ENCODE results near the gene BRD4. TPM values are rescaled to one million over a fixed set of nuclear protein-coding genes. Genes with fewer than 3 reads are reported as not detected.

Gene BRD4
- total RNA-seq: 104 TPM
- long read RNA-seq, transcript BRD4-206 (2 exons, 408 nt): major isoform, 5 of 153 reads
- long read RNA-seq, partial matches to known transcripts: 115 of 153 reads
- long read RNA-seq, other reads (novel, unspliced or antisense): 29 of 153 reads

DNA sequence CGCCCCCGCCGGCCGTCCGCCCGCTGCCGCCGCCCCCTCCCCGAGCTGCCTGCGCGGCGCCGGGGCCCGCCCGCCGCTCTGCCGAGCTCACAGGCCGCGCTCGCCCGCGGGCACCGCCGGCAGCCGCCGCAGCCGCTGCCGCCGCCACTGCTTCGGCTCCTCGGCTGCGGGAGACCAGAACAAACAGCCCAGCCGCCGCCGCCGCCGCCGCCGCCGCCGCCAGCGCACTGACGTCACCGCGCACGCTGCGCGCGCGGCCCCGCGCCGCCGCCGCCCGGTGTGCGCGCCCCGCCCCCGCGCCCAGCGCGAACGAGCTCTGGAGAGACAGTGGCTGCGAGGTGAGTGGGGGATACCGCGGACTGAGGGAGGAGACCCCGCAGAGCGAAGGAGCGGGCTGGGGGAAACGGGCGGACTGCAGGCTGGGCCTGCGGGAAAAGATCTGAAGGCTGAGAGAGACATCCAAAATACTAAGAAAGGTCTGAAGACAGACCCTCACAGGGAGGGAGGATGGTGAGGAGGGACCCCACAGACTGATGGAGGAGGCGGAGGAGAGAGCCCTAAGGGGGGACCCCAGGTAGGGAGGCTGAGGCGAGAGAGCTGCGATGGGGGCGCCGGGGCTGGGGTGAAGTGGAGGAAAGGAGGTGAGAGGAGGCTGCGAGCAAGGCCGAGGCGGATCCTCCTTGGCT, at the start of gene BRD4:
TSS of gene BRD4 (minus strand) at position 229 of the 686 bp plus-strand sequence. CDS start 59,440 bp downstream, outside the sequence.
- DNase-seq: peak; percentile 83
- Histone ChIP-seq H3K4me1 (peaks cover 53% of the 10 kb centered on the region), H3K9me3 (no peaks in the 10 kb centered on the region), H3K27me3 (ENCODE audit: low read depth) (no peaks in the 10 kb centered on the region), H3K4me3 (peak within 1 kb of the TSS; percentile 95), H3K27ac (peak within 1 kb of the TSS; percentile 89), H3K36me3 (no peaks in the 10 kb centered on the region)
- intact Hi-C loops (cut with DNase I): no loop called here
- peak; percentile 75 to 83 for ATAC-seq
- TF ChIP-seq, protein P1, sequence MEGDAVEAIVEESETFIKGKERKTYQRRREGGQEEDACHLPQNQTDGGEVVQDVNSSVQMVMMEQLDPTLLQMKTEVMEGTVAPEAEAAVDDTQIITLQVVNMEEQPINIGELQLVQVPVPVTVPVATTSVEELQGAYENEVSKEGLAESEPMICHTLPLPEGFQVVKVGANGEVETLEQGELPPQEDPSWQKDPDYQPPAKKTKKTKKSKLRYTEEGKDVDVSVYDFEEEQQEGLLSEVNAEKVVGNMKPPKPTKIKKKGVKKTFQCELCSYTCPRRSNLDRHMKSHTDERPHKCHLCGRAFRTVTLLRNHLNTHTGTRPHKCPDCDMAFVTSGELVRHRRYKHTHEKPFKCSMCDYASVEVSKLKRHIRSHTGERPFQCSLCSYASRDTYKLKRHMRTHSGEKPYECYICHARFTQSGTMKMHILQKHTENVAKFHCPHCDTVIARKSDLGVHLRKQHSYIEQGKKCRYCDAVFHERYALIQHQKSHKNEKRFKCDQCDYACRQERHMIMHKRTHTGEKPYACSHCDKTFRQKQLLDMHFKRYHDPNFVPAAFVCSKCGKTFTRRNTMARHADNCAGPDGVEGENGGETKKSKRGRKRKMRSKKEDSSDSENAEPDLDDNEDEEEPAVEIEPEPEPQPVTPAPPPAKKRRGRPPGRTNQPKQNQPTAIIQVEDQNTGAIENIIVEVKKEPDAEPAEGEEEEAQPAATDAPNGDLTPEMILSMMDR (IDR thresholded peaks at IDR 0.05): no peak

DNA sequence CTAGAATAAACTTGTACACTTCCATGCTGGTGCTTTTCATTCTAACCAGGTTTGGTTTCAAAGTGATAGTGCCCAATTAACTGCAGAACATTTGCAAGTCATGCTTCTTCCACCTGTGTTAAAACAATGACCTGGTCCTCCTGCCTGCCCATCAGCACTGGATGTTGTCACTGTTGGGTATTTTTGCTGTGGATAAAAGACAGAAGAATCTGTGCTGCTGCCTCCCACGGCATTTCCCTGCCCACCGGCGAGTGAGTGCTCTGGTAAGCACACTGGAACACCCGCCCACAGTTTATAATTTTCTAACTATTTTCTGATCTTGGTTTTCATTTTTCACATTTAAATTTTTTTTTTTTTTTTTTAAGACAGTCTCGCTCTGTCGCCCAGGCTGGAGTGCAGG, 49.5 kb upstream of the BRD4 start:
- no peak for DNase-seq

DNA sequence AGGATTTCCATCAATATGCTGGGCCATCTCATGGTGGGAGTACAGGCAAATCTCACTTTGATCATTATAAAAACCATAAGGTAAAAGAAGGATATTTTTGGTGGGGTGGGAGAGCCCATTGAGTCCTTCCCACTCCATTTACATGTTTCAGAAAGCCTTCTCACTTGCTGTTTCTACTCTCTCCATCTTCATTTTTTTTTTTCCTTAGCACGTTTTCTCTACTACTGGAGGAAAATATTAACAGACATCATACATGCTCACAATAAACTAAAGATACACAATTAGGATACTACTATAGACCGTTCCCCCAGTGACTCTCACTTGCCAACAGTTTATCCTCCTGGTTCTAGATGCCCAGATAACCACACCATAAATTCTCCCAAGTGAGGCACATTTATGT, 49.1 kb upstream of the BRD4 start:
- Histone ChIP-seq H3K27me3 (ENCODE audit: low read depth) (no peaks in the 10 kb centered on the region), H3K27ac (no peak overlapping the region), H3K36me3 (no peaks in the 10 kb centered on the region), H3K9me3 (no peaks in the 10 kb centered on the region), H3K4me1 (peaks cover 24% of the 10 kb centered on the region), H3K4me3 (no peak overlapping the region)
- intact Hi-C loops (cut with DNase I): no loop called here
- TF ChIP-seq, protein P1 (IDR thresholded peaks at IDR 0.05): no peak
- ATAC-seq: no peak
- no peak for DNase-seq

More for the DNA sequence above, 49.5 kb upstream of the BRD4 start:
- intact Hi-C loops (cut with DNase I): no loop called here
- Histone ChIP-seq H3K36me3 (no peaks in the 10 kb centered on the region), H3K4me1 (peaks cover 19% of the 10 kb centered on the region), H3K4me3 (no peak overlapping the region), H3K27ac (no peak overlapping the region), H3K9me3 (no peaks in the 10 kb centered on the region), H3K27me3 (ENCODE audit: low read depth) (no peaks in the 10 kb centered on the region)
- ATAC-seq: no peak
- TF ChIP-seq, protein P1 (IDR thresholded peaks at IDR 0.05): no peak

GRCh38 chr19:15379999-15380647, 47.8 kb upstream of the BRD4 start:
- intact Hi-C loops (cut with DNase I): no loop called here
- no peaks in the 10 kb centered on the region for H3K36me3 ChIP-seq
- H3K9me3 ChIP-seq: no peaks in the 10 kb centered on the region
- peaks cover 30% of the 10 kb centered on the region for H3K4me1 ChIP-seq
- no peak for DNase-seq
- TF ChIP-seq, protein P1 (IDR thresholded peaks at IDR 0.05): no peak
- ATAC-seq: peak; percentile 25 to 40
- peak overlapping the region; percentile 91 for H3K4me3 ChIP-seq
- peak overlapping the region; percentile 99 for H3K27ac ChIP-seq
- no peaks in the 10 kb centered on the region for H3K27me3 ChIP-seq (ENCODE audit: low read depth)

- Histone ChIP-seq H3K4me3 (peak within 1 kb of the TSS; percentile 91), H3K36me3 (peaks cover 6% of the 10 kb centered on the region), H3K27ac (peak within 1 kb of the TSS; percentile 99), H3K27me3 (ENCODE audit: low read depth) (no peaks in the 10 kb centered on the region), H3K4me1 (peaks cover 37% of the 10 kb centered on the region), H3K9me3 (no peaks in the 10 kb centered on the region)
- DNase-seq: peak; percentile 99
- TF ChIP-seq, protein P1 (IDR thresholded peaks at IDR 0.05): no peak
- intact Hi-C loops (cut with DNase I): no loop called here
- ATAC-seq: peak; percentile 97 to 98
Observed at GRCh38 chr19:15379083-15379998, 47.0 kb upstream of the BRD4 start, which contains the start of gene AKAP8. Gene AKAP8 (minus strand): TSS chr19:15379787. CDS start chr19:15379731, 56 bp downstream.

Data from lower lobe of right lung (tissue), 2 donors.